Neural progenitor cell (in vitro differentiated cells): Measurements from ENCODE around the gene HSD17B2.

Experiments
- CTCF ChIP-seq: fragments of 200-600 bp; sonication (generic); IDR thresholded peaks from 2 replicates; pipeline ENCODE4 v1.5.1; 2017; ENCODE audit warnings: antibody characterized with exemption, mild to moderate bottlenecking
- EZH2 ChIP-seq: fragments of 200-600 bp; sonication (generic); IDR thresholded peaks from 2 replicates; pipeline ENCODE4 v1.6.1; 2017; ENCODE audit warnings: antibody characterized with exemption, mild to moderate bottlenecking, moderate library complexity
- EZH2phosphoT487 ChIP-seq: fragments of 200-600 bp; sonication (generic); IDR thresholded peaks from 2 replicates; pipeline ENCODE4 v1.6.1; 2017; ENCODE audit warnings: antibody characterized with exemption

GRCh38 chr16:82067042-82067803 is 32.2 kb downstream of the HSD17B2 start:
- TF ChIP-seq CTCF, result no peak
- TF ChIP-seq EZH2, result no peak
- no peak for TF ChIP-seq EZH2phosphoT487
